ENCODE data around the gene SSBP2. TPM values are rescaled to one million over a fixed set of nuclear protein-coding genes. Genes with fewer than 3 reads are reported as not detected.

The SSBP2 gene
- total and polyA plus RNA-seq, 2 donors (not counting 3 experiments of a cell fraction or from before 2014, with no cell fraction given), result 9.6 to 11.5 TPM

DNA sequence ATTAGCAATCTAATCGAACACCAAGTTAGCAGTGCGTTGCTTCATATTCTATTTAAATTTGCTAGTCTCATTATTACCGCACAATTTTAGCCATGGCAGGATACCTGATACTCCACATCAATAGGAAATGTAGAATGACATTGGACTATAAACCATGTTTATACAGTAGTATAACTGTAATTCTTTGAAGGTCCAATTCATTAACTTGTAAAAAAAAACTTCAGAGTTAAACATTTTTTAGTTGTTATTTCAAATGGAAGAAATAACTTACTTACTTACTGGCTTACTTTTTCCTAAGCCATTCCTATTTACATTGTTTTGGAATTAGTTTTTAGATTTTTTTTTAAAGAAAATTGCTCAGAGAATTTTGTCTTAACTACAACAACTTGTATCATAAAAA is 321.5 kb downstream of the SSBP2 start:
- no peak for DNase-seq (ENCODE audit: low read depth, low spot score)
- Histone ChIP-seq H2AFZ (ENCODE audit: low read depth, low read length) (no peak overlapping the region), H3K9me3 (replicated peaks; ENCODE audit: control insufficient read depth, insufficient read depth, low read length) (no peaks in the 10 kb centered on the region), H3K27me3 (ENCODE audit: control insufficient read depth in 2 of 2, insufficient read depth in 2 of 2, low read length in 2 of 2) (no peaks in the 10 kb centered on the region), H3K27ac (ENCODE audit: insufficient read depth, low read depth, low read length) (peak overlapping the region; percentile 66), H3K36me3 (ENCODE audit: control insufficient read depth in 2 of 2, extremely low read depth in 1 of 2, insufficient read depth in 2 of 2, low read length in 2 of 2) (no peaks in the 10 kb centered on the region), H3K9ac (replicated peaks; ENCODE audit: extremely low read depth, insufficient read depth, low read length) (no peak overlapping the region), H3K79me2 (ENCODE audit: control insufficient read depth, insufficient read depth, low read length) (no peaks in the 10 kb centered on the region), H3K9me1 (replicated peaks; ENCODE audit: control insufficient read depth, extremely low read depth, insufficient read depth, low read length) (no peaks in the 10 kb centered on the region), H3K4me1 (ENCODE audit: control insufficient read depth, extremely low read depth, insufficient read depth, low read length) (peaks cover 33% of the 10 kb centered on the region), H3K4me2 (ENCODE audit: insufficient read depth, low read length) (peak overlapping the region; percentile 77), H3K4me3 (replicated peaks in 1 of 3; ENCODE audit: insufficient read depth in 1 of 3, low read depth in 1 of 3, low read length in 3 of 3) (peak overlapping the region in 1 of 3 experiments; percentile 8), H4K20me1 (replicated peaks; ENCODE audit: control insufficient read depth, extremely low read depth, insufficient read depth, low read length) (no peaks in the 10 kb centered on the region)
- ChIA-PET POLR2A (no interaction called here), CTCF (interaction anchor here (0.8 to 5.5 kb wide), 11 partner anchors 11 to 796 kb away, joined by 3 to 54 read pairs (median 4); partner anchors contain the start of gene SSBP2)
- BruUV-seq (replicated peaks), result no TSS peak
- dilution Hi-C loops (cut with MboI; ENCODE audit: extremely low pct_ligation_motif_present, low sequenced_read_pairs), result no loop called here
- no peak for TF ChIP-seq MAX (IDR thresholded peaks at IDR 0.05; ENCODE audit: insufficient read depth, insufficient read length)
- TF ChIP-seq MYC (IDR thresholded peaks at IDR 0.05; ENCODE audit: low read depth, low read length), result no peak
- TF ChIP-seq FOS (IDR thresholded peaks at IDR 0.05; ENCODE audit: borderline replicate concordance, insufficient read depth, low read length), result no peak
- TF ChIP-seq GATA2 (IDR thresholded peaks at IDR 0.05; ENCODE audit: insufficient read depth, insufficient read length, low read depth, low read length), result no peak
- TF ChIP-seq, protein P1, sequence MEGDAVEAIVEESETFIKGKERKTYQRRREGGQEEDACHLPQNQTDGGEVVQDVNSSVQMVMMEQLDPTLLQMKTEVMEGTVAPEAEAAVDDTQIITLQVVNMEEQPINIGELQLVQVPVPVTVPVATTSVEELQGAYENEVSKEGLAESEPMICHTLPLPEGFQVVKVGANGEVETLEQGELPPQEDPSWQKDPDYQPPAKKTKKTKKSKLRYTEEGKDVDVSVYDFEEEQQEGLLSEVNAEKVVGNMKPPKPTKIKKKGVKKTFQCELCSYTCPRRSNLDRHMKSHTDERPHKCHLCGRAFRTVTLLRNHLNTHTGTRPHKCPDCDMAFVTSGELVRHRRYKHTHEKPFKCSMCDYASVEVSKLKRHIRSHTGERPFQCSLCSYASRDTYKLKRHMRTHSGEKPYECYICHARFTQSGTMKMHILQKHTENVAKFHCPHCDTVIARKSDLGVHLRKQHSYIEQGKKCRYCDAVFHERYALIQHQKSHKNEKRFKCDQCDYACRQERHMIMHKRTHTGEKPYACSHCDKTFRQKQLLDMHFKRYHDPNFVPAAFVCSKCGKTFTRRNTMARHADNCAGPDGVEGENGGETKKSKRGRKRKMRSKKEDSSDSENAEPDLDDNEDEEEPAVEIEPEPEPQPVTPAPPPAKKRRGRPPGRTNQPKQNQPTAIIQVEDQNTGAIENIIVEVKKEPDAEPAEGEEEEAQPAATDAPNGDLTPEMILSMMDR (IDR thresholded peaks at IDR 0.05; ENCODE audit: extremely low read depth in 1 of 2, insufficient read depth in 1 of 2, low read depth in 1 of 2, low read length in 2 of 2), result no peak
- TF ChIP-seq JUN (IDR thresholded peaks at IDR 0.05; ENCODE audit: borderline replicate concordance, insufficient read depth, insufficient read length, low read depth), result no peak
- TF ChIP-seq POLR2AphosphoS5 (IDR thresholded peaks at IDR 0.05; ENCODE audit: insufficient read depth, low read depth, low read length), result no peak
- intact Hi-C loops (cut with micrococcal nuclease), result loop anchor here (5.0 to 10.0 kb wide), 2 partner anchors 408 to 835 kb away; no protein-coding TSS in a partner anchor
- FAIRE-seq, result no peak
